ENCODE data around the gene MRPL24.

DNA sequence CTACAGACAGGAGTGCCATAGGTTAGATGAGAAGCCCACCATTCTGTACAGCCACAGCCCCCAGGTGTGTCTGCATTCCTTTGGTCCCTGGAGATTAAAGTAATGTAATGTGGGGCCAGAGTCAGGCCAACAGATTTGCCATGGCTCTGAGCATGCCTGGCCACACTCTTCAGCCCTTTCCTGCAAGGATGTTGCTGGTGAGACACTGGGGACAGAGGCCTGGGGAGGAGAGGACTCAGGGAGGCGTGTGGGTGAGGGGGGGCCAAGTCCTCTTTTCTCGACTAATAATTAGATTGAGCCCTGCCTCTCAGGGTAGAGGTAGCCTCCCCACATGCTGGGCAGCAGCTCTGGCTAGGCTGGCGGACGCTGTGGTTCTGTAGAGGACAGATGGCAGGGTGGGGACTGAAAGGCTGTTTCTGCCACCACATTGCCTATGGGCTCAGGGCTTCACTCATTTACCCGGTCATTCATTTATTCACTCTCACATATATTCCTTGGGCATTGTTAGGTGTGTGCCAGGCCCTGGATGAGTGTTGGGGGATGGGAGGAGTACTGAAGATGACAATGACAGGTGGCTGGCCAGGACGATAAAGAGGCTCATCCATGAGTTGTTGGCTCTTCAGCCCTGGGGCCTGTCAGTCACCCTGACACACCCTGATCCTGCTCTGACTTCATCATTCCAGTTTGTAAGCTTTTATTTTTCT, 19.4 kb upstream of the MRPL24 start:
- TF ChIP-seq, protein P1, sequence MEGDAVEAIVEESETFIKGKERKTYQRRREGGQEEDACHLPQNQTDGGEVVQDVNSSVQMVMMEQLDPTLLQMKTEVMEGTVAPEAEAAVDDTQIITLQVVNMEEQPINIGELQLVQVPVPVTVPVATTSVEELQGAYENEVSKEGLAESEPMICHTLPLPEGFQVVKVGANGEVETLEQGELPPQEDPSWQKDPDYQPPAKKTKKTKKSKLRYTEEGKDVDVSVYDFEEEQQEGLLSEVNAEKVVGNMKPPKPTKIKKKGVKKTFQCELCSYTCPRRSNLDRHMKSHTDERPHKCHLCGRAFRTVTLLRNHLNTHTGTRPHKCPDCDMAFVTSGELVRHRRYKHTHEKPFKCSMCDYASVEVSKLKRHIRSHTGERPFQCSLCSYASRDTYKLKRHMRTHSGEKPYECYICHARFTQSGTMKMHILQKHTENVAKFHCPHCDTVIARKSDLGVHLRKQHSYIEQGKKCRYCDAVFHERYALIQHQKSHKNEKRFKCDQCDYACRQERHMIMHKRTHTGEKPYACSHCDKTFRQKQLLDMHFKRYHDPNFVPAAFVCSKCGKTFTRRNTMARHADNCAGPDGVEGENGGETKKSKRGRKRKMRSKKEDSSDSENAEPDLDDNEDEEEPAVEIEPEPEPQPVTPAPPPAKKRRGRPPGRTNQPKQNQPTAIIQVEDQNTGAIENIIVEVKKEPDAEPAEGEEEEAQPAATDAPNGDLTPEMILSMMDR (IDR thresholded peaks at IDR 0.05; ENCODE audit: low read depth, low read length), result no peak
- no peak for TF ChIP-seq EZH2phosphoT487 (IDR thresholded peaks at IDR 0.05; ENCODE audit: low read depth)
